GM13977 (cell line): ENCODE measurements around the gene NEUROD2.

Experiments used
- DNase-seq: peaks from one replicate; pipeline ENCODE4 v3.0.0; 2012; ENCODE audit warnings: low spot score
- in situ Hi-C: fragments of 300-500 bp; cut with MboI; formaldehyde crosslinking; loops from one replicate; pipeline ENCODE4 v1.12.0; 2022; ENCODE audit warnings: low sequenced_read_pairs, low pct_unique_long_range_greater_than_20kb, mixed read lengths, inconsistent platforms; ENCODE audit not compliant: unreplicated experiment
- TF ChIP-seq, protein P1 (sequence below): IDR thresholded peaks from 2 replicates; pipeline ENCODE4 v1.5.1; 2012; ENCODE audit warnings: mild to moderate bottlenecking, control low read depth; ENCODE audit not compliant: insufficient read depth; ENCODE audit errors: extremely low read depth, missing control alignments

Gene NEUROD2

DNA sequence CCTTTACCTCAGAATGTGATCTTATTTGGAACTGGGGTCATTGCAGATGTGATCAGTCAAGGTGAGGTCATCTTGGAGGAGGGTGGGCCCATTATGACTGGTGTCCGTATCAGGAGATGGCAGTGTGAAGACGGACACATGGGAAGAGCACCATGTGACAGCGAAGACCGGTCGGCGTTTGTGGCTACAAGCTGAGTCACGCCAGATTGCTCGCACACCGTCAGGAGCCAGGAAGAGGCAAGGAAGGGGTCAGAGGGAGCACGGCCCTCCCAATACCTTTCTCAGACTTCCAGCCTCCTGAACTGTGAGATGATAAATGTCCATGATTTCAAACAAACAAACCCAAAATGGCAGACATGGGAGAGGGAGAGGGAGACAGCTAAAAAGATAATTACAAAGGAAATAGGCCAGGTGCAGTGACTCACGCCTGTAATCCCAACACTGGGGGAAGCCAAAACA, 42.4 kb upstream of the NEUROD2 start:
- DNase-seq: no peak
- TF ChIP-seq, protein P1, sequence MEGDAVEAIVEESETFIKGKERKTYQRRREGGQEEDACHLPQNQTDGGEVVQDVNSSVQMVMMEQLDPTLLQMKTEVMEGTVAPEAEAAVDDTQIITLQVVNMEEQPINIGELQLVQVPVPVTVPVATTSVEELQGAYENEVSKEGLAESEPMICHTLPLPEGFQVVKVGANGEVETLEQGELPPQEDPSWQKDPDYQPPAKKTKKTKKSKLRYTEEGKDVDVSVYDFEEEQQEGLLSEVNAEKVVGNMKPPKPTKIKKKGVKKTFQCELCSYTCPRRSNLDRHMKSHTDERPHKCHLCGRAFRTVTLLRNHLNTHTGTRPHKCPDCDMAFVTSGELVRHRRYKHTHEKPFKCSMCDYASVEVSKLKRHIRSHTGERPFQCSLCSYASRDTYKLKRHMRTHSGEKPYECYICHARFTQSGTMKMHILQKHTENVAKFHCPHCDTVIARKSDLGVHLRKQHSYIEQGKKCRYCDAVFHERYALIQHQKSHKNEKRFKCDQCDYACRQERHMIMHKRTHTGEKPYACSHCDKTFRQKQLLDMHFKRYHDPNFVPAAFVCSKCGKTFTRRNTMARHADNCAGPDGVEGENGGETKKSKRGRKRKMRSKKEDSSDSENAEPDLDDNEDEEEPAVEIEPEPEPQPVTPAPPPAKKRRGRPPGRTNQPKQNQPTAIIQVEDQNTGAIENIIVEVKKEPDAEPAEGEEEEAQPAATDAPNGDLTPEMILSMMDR: no peak
- in situ Hi-C loops: no loop called here

DNA sequence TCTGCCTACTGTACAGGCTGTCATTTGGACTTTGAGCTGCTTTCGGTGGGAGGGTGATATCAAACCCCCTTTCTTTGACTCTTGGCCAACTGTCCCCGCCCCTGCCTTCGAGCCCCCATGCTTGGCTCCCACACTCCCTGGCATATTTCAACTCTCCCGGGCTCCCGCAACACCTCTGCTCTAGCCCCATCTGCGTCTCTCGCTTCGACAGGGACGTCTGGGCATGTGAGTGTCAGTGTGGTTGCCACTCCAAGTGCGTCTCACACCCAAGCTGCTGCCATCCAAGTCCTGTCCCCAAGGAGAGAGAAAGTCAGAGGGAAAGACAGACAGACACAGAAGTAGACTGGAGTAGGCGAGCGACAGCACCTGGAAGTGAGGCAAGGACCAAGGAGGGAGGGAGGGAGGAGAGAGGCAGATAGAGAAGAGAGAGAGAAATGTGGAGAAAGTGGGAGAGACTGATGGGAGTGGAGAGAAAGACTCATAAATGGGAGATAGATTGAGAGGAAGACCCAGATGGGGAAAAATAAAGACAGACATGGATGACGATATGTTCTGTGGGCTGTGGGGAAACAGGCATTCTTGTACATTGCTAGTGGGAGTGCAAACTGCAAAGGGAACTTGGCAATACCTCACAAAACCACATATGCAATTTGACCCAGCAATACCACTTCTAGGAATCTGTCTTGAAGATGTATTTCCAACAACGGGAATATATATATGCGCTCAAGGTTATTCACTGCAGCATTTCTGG, 41.1 kb upstream of the NEUROD2 start:
- TF ChIP-seq, protein P1: no peak
- in situ Hi-C loops: no loop called here
- no peak for DNase-seq

DNA sequence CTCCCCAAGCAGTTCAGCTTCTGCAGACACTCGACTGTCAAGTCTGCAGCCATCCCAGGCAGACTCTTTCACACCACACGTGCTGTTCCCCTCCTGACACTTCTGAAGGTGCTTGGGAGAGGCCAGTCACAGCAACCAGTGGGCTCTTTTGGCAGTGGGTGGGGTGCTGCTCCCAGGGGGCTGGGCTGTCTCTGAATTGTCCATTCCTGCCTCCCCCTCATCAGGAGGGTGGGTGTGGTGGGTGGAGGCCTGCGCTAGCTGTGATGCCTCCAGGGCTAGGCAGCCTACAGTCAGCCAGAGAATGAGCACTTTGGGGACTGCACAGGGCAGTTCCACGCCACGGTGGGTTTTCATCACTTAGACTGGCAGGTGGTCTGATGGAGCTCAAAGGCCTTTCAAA, 39.5 kb upstream of the NEUROD2 start:
- TF ChIP-seq, protein P1: no peak
- DNase-seq: no peak
- in situ Hi-C loops: no loop called here

DNA sequence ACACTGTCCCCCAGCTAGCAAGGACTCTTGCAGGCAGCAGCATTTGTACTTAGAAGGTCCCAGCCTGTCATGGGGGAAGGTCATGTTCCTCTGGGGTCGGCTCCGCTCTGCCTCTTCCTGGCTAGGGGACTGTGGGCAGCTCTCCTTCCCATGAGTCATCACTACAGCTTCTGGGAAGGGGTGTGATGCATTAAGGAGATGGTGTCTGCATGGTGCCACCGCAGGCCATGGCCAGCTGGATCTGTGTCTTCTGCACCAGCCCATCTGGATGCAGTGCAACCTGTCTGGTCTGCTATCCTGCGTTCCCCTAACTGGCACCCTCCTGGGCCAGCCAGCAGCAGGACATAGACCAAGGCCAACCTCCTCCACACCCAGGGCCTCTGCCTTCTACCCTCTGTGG, 35.6 kb upstream of the NEUROD2 start:
- in situ Hi-C loops: no loop called here
- no peak for DNase-seq
- TF ChIP-seq, protein P1: no peak

DNA sequence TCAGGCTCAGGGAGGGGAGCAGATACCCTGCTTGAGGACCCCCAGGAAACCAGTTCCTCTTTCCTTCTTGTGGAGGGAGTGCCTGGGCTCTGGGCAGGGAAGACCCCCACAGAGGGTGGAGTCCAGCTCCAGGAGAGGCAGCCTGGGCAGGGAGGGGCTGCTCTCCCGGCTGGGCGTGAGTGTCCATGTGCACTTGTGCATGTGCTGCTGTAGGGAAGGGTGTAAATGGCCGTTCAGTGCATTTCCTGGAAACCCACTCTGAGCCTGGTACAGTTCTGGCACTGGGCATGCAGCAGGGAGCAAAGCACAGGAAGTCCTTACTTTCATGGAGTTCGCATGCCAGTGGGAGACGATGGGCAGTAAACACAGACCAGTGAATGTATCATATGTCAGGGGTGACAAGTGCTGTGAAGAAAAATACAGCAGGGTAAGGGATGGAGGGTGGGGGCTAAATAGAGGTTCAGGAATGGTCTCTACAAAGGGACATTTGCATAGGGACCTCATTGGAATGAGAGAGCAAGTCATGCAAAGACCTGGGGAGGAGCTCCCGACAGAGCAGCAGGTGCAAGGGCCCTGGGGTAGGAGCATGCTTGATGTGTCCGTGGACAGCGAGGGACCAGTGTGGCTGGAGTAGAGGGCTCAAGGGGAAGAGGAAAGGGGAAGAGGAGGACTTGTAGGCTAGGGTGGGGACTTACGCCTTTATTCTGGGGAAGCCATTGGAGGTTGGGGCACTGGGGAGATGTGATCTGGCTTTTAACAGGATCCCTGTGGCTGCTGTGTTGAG, 34.8 kb upstream of the NEUROD2 start:
- TF ChIP-seq, protein P1: no peak
- in situ Hi-C loops: no loop called here

GRCh38 chr17:39641883-39642282, 34.2 kb upstream of the NEUROD2 start:
- DNase-seq: no peak
- TF ChIP-seq, protein P1: no peak
- in situ Hi-C loops: no loop called here

More for the DNA sequence above, 34.8 kb upstream of the NEUROD2 start:
- no peak for DNase-seq
